Activated CD4-positive, alpha-beta T cell treated with anti-CD3 and anti-CD28 coated beads, Interleukin-2, amount 10 ng/mL, durations not matched to agents 7 days and 5 days (primary cell): ENCODE results near the gene ST8SIA1. TPM values are rescaled to one million over a fixed set of nuclear protein-coding genes. Genes with fewer than 3 reads are reported as not detected.

Experiments
- CTCF ChIA-PET: fragments of 350-600 bp; sonication (Branson Sonifier 250); formaldehyde crosslinking; loops from one replicate; lab custom pipeline; 2021; ENCODE audit warnings: antibody characterized with exemption; lab: Charles Lee
- POLR2A ChIA-PET: fragments of 350-600 bp; sonication (Branson Sonifier 250); formaldehyde crosslinking; loops from one replicate; lab custom pipeline; 2021; ENCODE audit warnings: antibody characterized with exemption; lab: Charles Lee
- DNase-seq: peaks from one replicate; pipeline ENCODE4 v3.0.0-alpha.2; 2020
- H3K27ac Mint-ChIP-seq: one replicate; pipeline ENCODE4 v1.8.0; 2021; ENCODE audit warnings: mild to moderate bottlenecking, moderate library complexity, mixed read lengths
- H3K27me3 Mint-ChIP-seq: one replicate; pipeline ENCODE4 v1.8.0; 2021; ENCODE audit warnings: mixed read lengths
- H3K36me3 Mint-ChIP-seq: one replicate; pipeline ENCODE4 v1.8.0; 2021; ENCODE audit warnings: low read depth, mixed read lengths
- H3K4me1 Mint-ChIP-seq: one replicate; pipeline ENCODE4 v1.8.0; 2021; ENCODE audit warnings: mixed read lengths
- H3K4me3 Mint-ChIP-seq: one replicate; pipeline ENCODE4 v1.8.0; 2021; ENCODE audit warnings: mild to moderate bottlenecking, moderate library complexity, mixed read lengths
- H3K9me3 Mint-ChIP-seq: one replicate; pipeline ENCODE4 v1.8.0; 2021; ENCODE audit warnings: mixed read lengths
- total RNA-seq, 2 experiments: library from RNA; stranded (reverse); gene quantifications; one replicate each; pipeline ENCODE4 v1.2.3, GENCODE V29; 2021

ST8SIA1 gene
- total RNA-seq, 2 experiments from 2014 or later: 0.52 to 0.62 TPM

- peaks cover 5% of the 10 kb centered on the region for H3K4me1 Mint-ChIP-seq
- H3K27me3 Mint-ChIP-seq: no peaks in the 10 kb centered on the region
- DNase-seq: no peak
- H3K4me3 Mint-ChIP-seq: no peak overlapping the region
- ChIA-PET POLR2A (no interaction called here), CTCF (no interaction called here)
- no peaks in the 10 kb centered on the region for H3K9me3 Mint-ChIP-seq
- no peak overlapping the region for H3K27ac Mint-ChIP-seq
- H3K36me3 Mint-ChIP-seq: no peaks in the 10 kb centered on the region
Observed at GRCh38 chr12:22248121-22248520, 86.4 kb downstream of the ST8SIA1 start.

- H3K27ac Mint-ChIP-seq: no peak overlapping the region
- H3K4me3 Mint-ChIP-seq: no peak overlapping the region
- no peaks in the 10 kb centered on the region for H3K9me3 Mint-ChIP-seq
- no peaks in the 10 kb centered on the region for H3K27me3 Mint-ChIP-seq
- DNase-seq: no peak
- no peaks in the 10 kb centered on the region for H3K36me3 Mint-ChIP-seq
- peaks cover 5% of the 10 kb centered on the region for H3K4me1 Mint-ChIP-seq
- ChIA-PET POLR2A (no interaction called here), CTCF (interaction anchor here (0.7 kb wide), 1 partner anchor 454 kb away, joined by 3 read pairs; no protein-coding TSS in a partner anchor)
Observed at GRCh38 chr12:22246217-22246846, 88.2 kb downstream of the ST8SIA1 start.

- POLR2A ChIA-PET: no interaction called here
- no peak for DNase-seq
- Mint-ChIP-seq H3K36me3 (no peaks in the 10 kb centered on the region), H3K27me3 (peaks cover 5% of the 10 kb centered on the region), H3K4me3 (no peak overlapping the region), H3K4me1 (no peaks in the 10 kb centered on the region), H3K9me3 (no peaks in the 10 kb centered on the region), H3K27ac (no peak overlapping the region)
- CTCF ChIA-PET: no interaction called here
Observed at GRCh38 chr12:22242726-22243125, 91.8 kb downstream of the ST8SIA1 start.

- H3K9me3 Mint-ChIP-seq: no peaks in the 10 kb centered on the region
- no peak overlapping the region for H3K4me3 Mint-ChIP-seq
- ChIA-PET CTCF (no interaction called here), POLR2A (no interaction called here)
- H3K36me3 Mint-ChIP-seq: no peaks in the 10 kb centered on the region
- H3K4me1 Mint-ChIP-seq: no peaks in the 10 kb centered on the region
- no peak for DNase-seq
- peaks cover 5% of the 10 kb centered on the region for H3K27me3 Mint-ChIP-seq
- no peak overlapping the region for H3K27ac Mint-ChIP-seq
Observed at GRCh38 chr12:22238211-22238610, 96.3 kb downstream of the ST8SIA1 start.

GRCh38 chr12:22234561-22234960, 99.9 kb downstream of the ST8SIA1 start:
- ChIA-PET POLR2A (no interaction called here), CTCF (no interaction called here)
- no peak for DNase-seq

GRCh38 chr12:22231836-22232235, 102.7 kb downstream of the ST8SIA1 start:
- H3K27me3 Mint-ChIP-seq: no peaks in the 10 kb centered on the region
- POLR2A ChIA-PET: no interaction called here
- CTCF ChIA-PET: no interaction called here
- no peak overlapping the region for H3K27ac Mint-ChIP-seq
- DNase-seq: no peak
- no peaks in the 10 kb centered on the region for H3K36me3 Mint-ChIP-seq
- H3K9me3 Mint-ChIP-seq: no peaks in the 10 kb centered on the region
- no peak overlapping the region for H3K4me3 Mint-ChIP-seq
- H3K4me1 Mint-ChIP-seq: no peaks in the 10 kb centered on the region

More at GRCh38 chr12:22234561-22234960, 99.9 kb downstream of the ST8SIA1 start:
- H3K9me3 Mint-ChIP-seq: no peaks in the 10 kb centered on the region
- no peaks in the 10 kb centered on the region for H3K36me3 Mint-ChIP-seq
- peaks cover 5% of the 10 kb centered on the region for H3K27me3 Mint-ChIP-seq
- no peak overlapping the region for H3K27ac Mint-ChIP-seq
- no peak overlapping the region for H3K4me3 Mint-ChIP-seq
- H3K4me1 Mint-ChIP-seq: no peaks in the 10 kb centered on the region

GRCh38 chr12:22231078-22231477, 103.4 kb downstream of the ST8SIA1 start:
- H3K27me3 Mint-ChIP-seq: no peaks in the 10 kb centered on the region
- CTCF ChIA-PET: no interaction called here
- DNase-seq: no peak
- H3K36me3 Mint-ChIP-seq: no peaks in the 10 kb centered on the region
- no peak overlapping the region for H3K4me3 Mint-ChIP-seq
- H3K27ac Mint-ChIP-seq: no peak overlapping the region
- H3K4me1 Mint-ChIP-seq: no peaks in the 10 kb centered on the region
- H3K9me3 Mint-ChIP-seq: no peaks in the 10 kb centered on the region
- POLR2A ChIA-PET: no interaction called here

- no peaks in the 10 kb centered on the region for H3K9me3 Mint-ChIP-seq
- POLR2A ChIA-PET: no interaction called here
Observed at GRCh38 chr12:22230280-22230794, 104.2 kb downstream of the ST8SIA1 start.

GRCh38 chr12:22229652-22230279, 104.7 kb downstream of the ST8SIA1 start:
- H3K27me3 Mint-ChIP-seq: no peaks in the 10 kb centered on the region
- DNase-seq: no peak
- H3K36me3 Mint-ChIP-seq: no peaks in the 10 kb centered on the region
- H3K4me1 Mint-ChIP-seq: peaks cover under 1% of the 10 kb centered on the region
- ChIA-PET POLR2A (no interaction called here), CTCF (no interaction called here)
- no peak overlapping the region for H3K27ac Mint-ChIP-seq
- no peak overlapping the region for H3K4me3 Mint-ChIP-seq
- H3K9me3 Mint-ChIP-seq: no peaks in the 10 kb centered on the region

More at GRCh38 chr12:22230280-22230794, 104.2 kb downstream of the ST8SIA1 start:
- Mint-ChIP-seq H3K27me3 (no peaks in the 10 kb centered on the region), H3K36me3 (no peaks in the 10 kb centered on the region), H3K4me3 (no peak overlapping the region), H3K27ac (no peak overlapping the region), H3K4me1 (no peaks in the 10 kb centered on the region)
- no peak for DNase-seq
- CTCF ChIA-PET: no interaction called here

- H3K36me3 Mint-ChIP-seq: no peaks in the 10 kb centered on the region
- no peaks in the 10 kb centered on the region for H3K9me3 Mint-ChIP-seq
- peaks cover 2% of the 10 kb centered on the region for H3K4me1 Mint-ChIP-seq
- H3K27ac Mint-ChIP-seq: no peak overlapping the region
- H3K27me3 Mint-ChIP-seq: no peaks in the 10 kb centered on the region
- CTCF ChIA-PET: no interaction called here
- POLR2A ChIA-PET: no interaction called here
- no peak for DNase-seq
- no peak overlapping the region for H3K4me3 Mint-ChIP-seq
Observed at GRCh38 chr12:22228022-22228875, 106.3 kb downstream of the ST8SIA1 start.

GRCh38 chr12:22223356-22223755, 111.2 kb downstream of the ST8SIA1 start:
- CTCF ChIA-PET: no interaction called here

GRCh38 chr12:22217556-22217955, 117.0 kb downstream of the ST8SIA1 start:
- H3K36me3 Mint-ChIP-seq: no peaks in the 10 kb centered on the region
- H3K9me3 Mint-ChIP-seq: no peaks in the 10 kb centered on the region
- no peak overlapping the region for H3K4me3 Mint-ChIP-seq
- H3K4me1 Mint-ChIP-seq: no peaks in the 10 kb centered on the region
- H3K27me3 Mint-ChIP-seq: peaks cover 4% of the 10 kb centered on the region
- no peak for DNase-seq
- ChIA-PET CTCF (no interaction called here), POLR2A (no interaction called here)
- no peak overlapping the region for H3K27ac Mint-ChIP-seq

More at GRCh38 chr12:22223356-22223755, 111.2 kb downstream of the ST8SIA1 start:
- POLR2A ChIA-PET: no interaction called here
- H3K9me3 Mint-ChIP-seq: no peaks in the 10 kb centered on the region
- H3K27me3 Mint-ChIP-seq: no peaks in the 10 kb centered on the region
- no peak overlapping the region for H3K27ac Mint-ChIP-seq
- no peaks in the 10 kb centered on the region for H3K36me3 Mint-ChIP-seq
- no peak for DNase-seq
- H3K4me3 Mint-ChIP-seq: no peak overlapping the region
- H3K4me1 Mint-ChIP-seq: peaks cover 2% of the 10 kb centered on the region
